Activated naive CD4-positive, alpha-beta T cell treated with anti-CD3 and anti-CD28 coated beads, Interleukin-2, amount 10 ng/mL, durations not matched to agents 7 days and 5 days (primary cell): ENCODE data around the gene C12orf56.

Experiments used
- CTCF ChIA-PET: fragments of 350-600 bp; sonication (Branson Sonifier 250); formaldehyde crosslinking; loops from one replicate; lab custom pipeline; 2021; ENCODE audit warnings: antibody characterized with exemption; lab: Charles Lee
- DNase-seq: peaks from one replicate; pipeline ENCODE4 v3.0.0-alpha.2; 2020
- H3K27ac Mint-ChIP-seq: one replicate; pipeline ENCODE4 v1.8.0; 2021; ENCODE audit warnings: mild to moderate bottlenecking, moderate library complexity, mixed read lengths
- H3K27me3 Mint-ChIP-seq: one replicate; pipeline ENCODE4 v1.8.0; 2021; ENCODE audit warnings: mild to moderate bottlenecking, mixed read lengths
- H3K36me3 Mint-ChIP-seq: one replicate; pipeline ENCODE4 v1.8.0; 2021; ENCODE audit warnings: mixed read lengths
- H3K4me1 Mint-ChIP-seq: one replicate; pipeline ENCODE4 v1.8.0; 2021; ENCODE audit warnings: mixed read lengths
- H3K4me3 Mint-ChIP-seq: one replicate; pipeline ENCODE4 v1.8.0; 2021; ENCODE audit warnings: mild to moderate bottlenecking, moderate library complexity, mixed read lengths
- H3K9me3 Mint-ChIP-seq: one replicate; pipeline ENCODE4 v1.8.0; 2021; ENCODE audit warnings: mixed read lengths

Gene C12orf56, protein sequence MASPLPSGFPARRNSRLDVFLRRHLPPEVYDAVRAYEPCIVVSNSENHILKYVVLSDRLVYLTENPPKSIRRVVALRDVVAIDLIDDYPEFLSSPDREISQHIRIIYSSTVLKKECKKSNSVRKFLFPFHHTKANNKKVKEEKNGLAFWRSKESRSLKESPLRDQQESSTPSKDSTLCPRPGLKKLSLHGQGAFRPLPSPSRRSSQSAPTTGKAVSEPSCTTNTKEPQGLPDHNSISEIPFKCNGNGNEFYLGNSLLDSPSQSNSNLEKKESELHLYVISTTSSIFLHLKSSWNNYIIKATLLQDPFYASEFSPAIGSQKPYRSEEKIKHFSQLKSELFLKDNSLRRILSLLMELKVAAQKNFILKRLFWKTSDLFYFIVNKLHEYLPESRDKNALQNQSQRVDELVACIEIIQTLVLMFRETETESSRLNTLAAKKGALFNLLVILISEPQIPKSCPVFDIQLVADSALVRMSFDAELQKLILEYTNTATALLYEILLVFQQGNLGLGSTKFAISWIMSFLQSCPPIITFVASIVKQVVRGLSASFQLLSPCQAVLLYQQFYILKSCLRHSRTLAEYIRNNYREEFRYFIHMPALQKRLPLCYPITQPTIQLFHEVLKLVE

GRCh38 chr12:64390275-64390851 is at the start of gene C12orf56:
C12orf56 (minus strand) TSS chr12:64390758; CDS start chr12:64390565, 193 bp downstream.
- Mint-ChIP-seq H3K9me3 (no peaks in the 10 kb centered on the region), H3K36me3 (no peaks in the 10 kb centered on the region), H3K4me1 (peaks cover 29% of the 10 kb centered on the region), H3K4me3 (peak within 1 kb of the TSS; percentile 72), H3K27me3 (peaks cover 33% of the 10 kb centered on the region), H3K27ac (peak within 1 kb of the TSS; percentile 11)
- DNase-seq, result peak; percentile 46
- CTCF ChIA-PET, result interaction anchor here (2.2 kb wide), 1 partner anchor 13 kb away, joined by 6 read pairs; the partner anchor contains the start of gene XPOT

DNA sequence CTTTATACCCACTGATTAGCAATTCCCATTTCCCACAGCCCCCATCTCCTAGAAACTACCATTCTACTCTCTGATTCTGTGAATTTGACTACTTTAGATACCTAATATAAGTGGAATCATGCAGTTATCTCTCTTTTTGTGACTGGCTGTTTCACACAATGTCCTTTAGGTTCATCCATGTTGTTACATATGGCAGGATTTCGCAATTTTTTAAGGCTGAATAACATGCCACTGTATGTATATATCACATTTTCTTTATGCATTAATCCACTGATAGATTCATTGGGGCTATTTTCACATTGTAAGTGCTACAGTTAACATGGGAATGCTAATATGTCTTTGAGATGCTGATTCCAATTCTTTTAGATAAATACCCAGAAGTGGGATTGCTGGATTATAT is 49.5 kb upstream of the C12orf56 start:
- CTCF ChIA-PET, result no interaction called here

GRCh38 chr12:64433915-64434314 is 43.4 kb upstream of the C12orf56 start:
- Mint-ChIP-seq H3K4me1 (no peaks in the 10 kb centered on the region), H3K9me3 (no peaks in the 10 kb centered on the region), H3K27ac (no peak overlapping the region), H3K27me3 (no peaks in the 10 kb centered on the region), H3K4me3 (no peak overlapping the region), H3K36me3 (peaks cover 75% of the 10 kb centered on the region)
- CTCF ChIA-PET, result no interaction called here
- DNase-seq, result no peak

More for the DNA sequence above, 49.5 kb upstream of the C12orf56 start:
- H3K4me3 Mint-ChIP-seq, result no peak overlapping the region
- peaks cover 55% of the 10 kb centered on the region for H3K36me3 Mint-ChIP-seq
- H3K4me1 Mint-ChIP-seq, result peaks cover 5% of the 10 kb centered on the region
- H3K27ac Mint-ChIP-seq, result peak overlapping the region; percentile 45
- DNase-seq, result no peak
- no peaks in the 10 kb centered on the region for H3K27me3 Mint-ChIP-seq
- H3K9me3 Mint-ChIP-seq, result no peaks in the 10 kb centered on the region

GRCh38 chr12:64431791-64432190 is 41.2 kb upstream of the C12orf56 start:
- Mint-ChIP-seq H3K27me3 (no peaks in the 10 kb centered on the region), H3K4me1 (no peaks in the 10 kb centered on the region), H3K9me3 (no peaks in the 10 kb centered on the region), H3K4me3 (no peak overlapping the region), H3K36me3 (peaks cover 73% of the 10 kb centered on the region), H3K27ac (no peak overlapping the region)
- CTCF ChIA-PET, result interaction anchor here (0.6 kb wide), 1 partner anchor 1903 kb away, joined by 3 read pairs; no protein-coding TSS in a partner anchor
- DNase-seq, result no peak

DNA sequence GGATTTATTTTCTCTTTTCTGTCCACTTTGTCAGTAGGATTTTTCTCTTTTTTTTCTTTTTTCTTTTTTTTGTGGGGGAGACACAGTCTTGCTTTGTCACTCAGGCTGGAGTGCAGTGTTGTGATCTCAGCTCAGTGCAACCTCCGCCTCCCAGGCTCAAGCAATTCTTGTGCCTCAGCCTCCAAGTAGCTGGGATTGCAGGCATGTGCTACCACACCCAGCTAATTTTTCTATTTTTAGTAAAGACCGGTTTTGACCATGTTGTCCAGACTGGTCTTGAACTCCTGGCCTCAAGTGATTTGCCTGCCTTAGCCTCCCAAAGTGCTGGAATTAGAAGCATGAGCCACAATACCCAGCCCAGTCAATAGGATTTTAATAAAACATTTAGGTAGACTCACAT is 40.3 kb upstream of the C12orf56 start:
- no peaks in the 10 kb centered on the region for H3K4me1 Mint-ChIP-seq
- H3K4me3 Mint-ChIP-seq, result no peak overlapping the region
- peaks cover 76% of the 10 kb centered on the region for H3K36me3 Mint-ChIP-seq
- DNase-seq, result no peak
- H3K27me3 Mint-ChIP-seq, result no peaks in the 10 kb centered on the region
- CTCF ChIA-PET, result no interaction called here
- H3K27ac Mint-ChIP-seq, result no peak overlapping the region
- H3K9me3 Mint-ChIP-seq, result no peaks in the 10 kb centered on the region

DNA sequence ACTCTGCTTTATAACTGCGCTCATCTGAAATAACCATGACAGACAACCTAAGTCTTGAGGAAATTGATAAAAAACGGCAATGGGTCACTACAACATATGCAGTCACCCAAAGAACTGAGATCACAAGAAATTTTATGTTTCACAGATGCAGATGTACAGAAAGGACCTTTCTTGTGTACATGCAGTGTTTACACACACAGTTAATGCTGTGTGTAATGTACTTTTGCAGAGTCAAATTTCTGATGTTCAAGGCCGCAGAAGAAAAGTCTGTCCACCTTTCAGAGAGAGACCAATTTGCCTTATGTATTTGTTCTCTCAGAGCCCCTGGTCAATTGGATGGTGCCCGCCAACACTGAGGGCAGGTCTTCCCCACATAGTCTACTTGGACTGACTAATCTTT is 38.4 kb upstream of the C12orf56 start:
- CTCF ChIA-PET, result no interaction called here
- no peaks in the 10 kb centered on the region for H3K9me3 Mint-ChIP-seq

GRCh38 chr12:64427988-64428387 is 37.4 kb upstream of the C12orf56 start:
- DNase-seq, result no peak
- peaks cover 70% of the 10 kb centered on the region for H3K36me3 Mint-ChIP-seq
- no peaks in the 10 kb centered on the region for H3K9me3 Mint-ChIP-seq
- no peaks in the 10 kb centered on the region for H3K27me3 Mint-ChIP-seq
- no peak overlapping the region for H3K4me3 Mint-ChIP-seq
- CTCF ChIA-PET, result interaction anchor here (0.7 kb wide), 1 partner anchor 13 kb away, joined by 4 read pairs; no protein-coding TSS in a partner anchor
- no peaks in the 10 kb centered on the region for H3K4me1 Mint-ChIP-seq
- H3K27ac Mint-ChIP-seq, result no peak overlapping the region

More for the DNA sequence above, 38.4 kb upstream of the C12orf56 start:
- peaks cover 71% of the 10 kb centered on the region for H3K36me3 Mint-ChIP-seq
- DNase-seq, result no peak
- H3K27me3 Mint-ChIP-seq, result no peaks in the 10 kb centered on the region
- no peak overlapping the region for H3K4me3 Mint-ChIP-seq
- H3K27ac Mint-ChIP-seq, result peak overlapping the region; percentile 65
- H3K4me1 Mint-ChIP-seq, result no peaks in the 10 kb centered on the region

DNA sequence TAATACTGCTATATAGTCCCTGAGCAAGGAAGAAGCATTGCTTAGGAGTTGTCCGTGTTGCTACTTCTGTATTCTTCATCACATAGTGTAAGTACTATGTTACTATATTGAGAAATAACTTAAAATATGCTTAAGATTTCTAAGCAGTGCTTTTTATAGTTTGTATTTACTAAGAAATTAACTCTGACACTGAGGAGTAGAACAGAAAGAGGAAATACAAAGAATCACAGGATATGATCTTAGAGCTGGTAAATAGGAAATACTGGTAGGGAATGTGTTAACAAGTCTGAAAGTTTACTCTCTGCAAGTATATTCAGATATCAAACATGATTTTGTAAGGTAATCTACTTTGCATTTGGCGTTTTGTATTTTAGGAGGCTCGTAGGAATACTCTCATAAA is 29.1 kb upstream of the C12orf56 start:
- CTCF ChIA-PET, result no interaction called here
- no peak overlapping the region for H3K27ac Mint-ChIP-seq
- H3K27me3 Mint-ChIP-seq, result no peaks in the 10 kb centered on the region
- no peaks in the 10 kb centered on the region for H3K4me1 Mint-ChIP-seq
- no peak overlapping the region for H3K4me3 Mint-ChIP-seq
- DNase-seq, result no peak
- peaks cover 54% of the 10 kb centered on the region for H3K36me3 Mint-ChIP-seq
- no peaks in the 10 kb centered on the region for H3K9me3 Mint-ChIP-seq

DNA sequence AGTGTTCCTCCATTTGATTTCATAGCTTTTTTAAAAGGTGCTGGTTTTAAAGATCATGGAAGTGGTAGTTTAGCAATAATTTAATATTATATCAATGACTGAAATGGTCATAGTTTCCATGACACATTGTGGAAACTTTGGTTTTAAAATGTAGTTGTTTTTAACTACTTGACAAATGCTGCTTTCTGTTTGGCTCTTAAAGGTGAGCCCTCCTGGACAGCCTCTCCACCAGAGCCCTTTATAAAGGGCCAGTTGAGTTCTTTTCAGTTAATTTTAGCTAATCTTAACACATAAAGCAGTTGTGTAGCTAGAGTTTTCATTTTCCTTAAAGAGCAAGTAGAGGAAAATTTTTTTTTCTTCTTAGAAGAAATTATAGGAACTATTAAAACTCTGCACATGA is 27.7 kb upstream of the C12orf56 start:
- Mint-ChIP-seq H3K4me1 (no peaks in the 10 kb centered on the region), H3K9me3 (no peaks in the 10 kb centered on the region), H3K4me3 (no peak overlapping the region), H3K36me3 (peaks cover 51% of the 10 kb centered on the region), H3K27me3 (no peaks in the 10 kb centered on the region), H3K27ac (no peak overlapping the region)
- no peak for DNase-seq
- CTCF ChIA-PET, result no interaction called here

- no peak overlapping the region for H3K4me3 Mint-ChIP-seq
- H3K27me3 Mint-ChIP-seq, result no peaks in the 10 kb centered on the region
- H3K9me3 Mint-ChIP-seq, result no peaks in the 10 kb centered on the region
- CTCF ChIA-PET, result no interaction called here
- H3K4me1 Mint-ChIP-seq, result peaks cover 11% of the 10 kb centered on the region
- H3K36me3 Mint-ChIP-seq, result peaks cover 49% of the 10 kb centered on the region
- no peak overlapping the region for H3K27ac Mint-ChIP-seq
- no peak for DNase-seq
These were observed 23.3 kb upstream of the C12orf56 start for GRCh38 chr12:64413884-64414283.

DNA sequence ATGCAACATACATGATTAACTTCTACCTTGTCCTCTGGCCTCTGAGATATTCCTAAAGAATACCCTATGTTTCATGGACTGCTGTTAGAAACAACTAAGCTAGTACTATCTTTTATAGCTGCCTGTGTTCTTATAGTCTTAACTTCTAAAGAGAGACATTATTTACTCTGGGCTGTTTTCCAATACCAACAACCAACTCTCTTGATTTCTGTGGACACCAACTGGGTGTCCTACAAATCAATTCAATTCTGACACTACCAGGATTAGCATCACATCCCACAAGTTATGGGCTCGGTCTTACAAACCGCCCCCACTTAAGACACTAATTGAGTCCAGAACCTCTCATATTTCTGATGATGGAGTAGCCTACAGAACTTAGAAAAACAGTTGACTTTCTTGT is 21.9 kb upstream of the C12orf56 start:
- CTCF ChIA-PET, result interaction anchor here (0.9 kb wide), 1 partner anchor 13 kb away, joined by 3 read pairs; no protein-coding TSS in a partner anchor
- H3K27ac Mint-ChIP-seq, result no peak overlapping the region
- H3K4me1 Mint-ChIP-seq, result peaks cover 15% of the 10 kb centered on the region
- no peak for DNase-seq
- H3K36me3 Mint-ChIP-seq, result peaks cover 42% of the 10 kb centered on the region
- no peak overlapping the region for H3K4me3 Mint-ChIP-seq
- no peaks in the 10 kb centered on the region for H3K27me3 Mint-ChIP-seq
- no peaks in the 10 kb centered on the region for H3K9me3 Mint-ChIP-seq

- peaks cover 42% of the 10 kb centered on the region for H3K36me3 Mint-ChIP-seq
- CTCF ChIA-PET, result interaction anchor here (1.2 kb wide), 1 partner anchor 14 kb away, joined by 3 read pairs; no protein-coding TSS in a partner anchor
- H3K4me1 Mint-ChIP-seq, result peaks cover 23% of the 10 kb centered on the region
- no peak overlapping the region for H3K27ac Mint-ChIP-seq
- H3K9me3 Mint-ChIP-seq, result no peaks in the 10 kb centered on the region
- no peak for DNase-seq
- no peak overlapping the region for H3K4me3 Mint-ChIP-seq
- H3K27me3 Mint-ChIP-seq, result no peaks in the 10 kb centered on the region
These were observed 20.9 kb upstream of the C12orf56 start for GRCh38 chr12:64411427-64411826.

DNA sequence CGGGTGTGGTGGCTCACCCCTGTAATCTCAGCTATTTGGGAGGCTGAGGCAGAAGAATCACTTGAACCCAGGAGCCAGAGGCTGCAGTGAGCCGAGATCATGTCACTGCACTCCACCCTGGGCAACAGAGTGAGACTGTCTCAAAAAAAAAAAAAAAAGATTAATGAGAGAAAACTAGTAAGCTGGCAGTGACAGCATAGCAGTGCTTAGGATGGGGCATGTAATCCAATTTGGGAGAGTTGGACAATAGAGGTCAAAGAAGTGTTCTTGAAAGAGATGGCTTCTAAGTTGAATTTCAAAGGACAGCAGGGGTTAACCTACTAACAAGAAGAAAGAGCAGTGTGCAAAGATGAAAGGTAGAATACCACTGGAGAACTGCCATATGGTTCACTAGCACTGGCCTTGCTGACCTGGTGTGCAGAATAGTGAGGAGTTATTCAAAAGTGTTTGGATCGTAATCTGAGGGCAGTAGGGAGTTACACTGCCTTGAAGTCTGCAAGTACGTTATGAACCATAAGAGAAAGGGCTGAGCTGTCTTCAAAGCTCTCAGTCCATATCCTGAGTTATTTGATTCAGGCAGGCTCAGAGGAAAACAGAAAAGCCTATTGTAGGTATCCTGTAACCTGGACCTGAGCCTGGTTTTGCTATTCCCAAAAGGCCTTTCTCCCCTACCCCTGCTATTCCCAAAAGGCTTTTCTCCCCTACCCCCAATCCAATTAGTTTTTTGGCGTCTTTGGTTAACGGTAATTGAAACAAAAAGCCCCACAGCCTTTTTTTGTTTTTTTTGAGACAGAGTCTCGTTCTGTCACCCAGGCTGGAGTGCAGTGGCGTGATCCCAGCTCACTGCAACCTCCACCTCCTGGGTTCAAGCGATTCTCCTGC is 17.0 kb upstream of the C12orf56 start:
- CTCF ChIA-PET, result no interaction called here

More for the DNA sequence above, 17.0 kb upstream of the C12orf56 start:
- H3K27ac Mint-ChIP-seq, result no peak overlapping the region
- no peak overlapping the region for H3K4me3 Mint-ChIP-seq
- peaks cover 36% of the 10 kb centered on the region for H3K4me1 Mint-ChIP-seq
- H3K9me3 Mint-ChIP-seq, result no peaks in the 10 kb centered on the region
- DNase-seq, result no peak
- no peaks in the 10 kb centered on the region for H3K27me3 Mint-ChIP-seq
- H3K36me3 Mint-ChIP-seq, result peaks cover 22% of the 10 kb centered on the region
